HG03342 (cell line): ENCODE results near the gene OGA.

Experiments
- ATAC-seq: cut with Tn5 transposase; IDR thresholded peaks from one replicate; pipeline ENCODE4 v1.9.1; 2021; ENCODE audit warnings: mild to moderate bottlenecking, moderate library complexity; ENCODE audit not compliant: unreplicated experiment

Gene OGA

GRCh38 chr10:101776161-101776817 is 42.0 kb downstream of the OGA start:
- no peak for ATAC-seq

DNA sequence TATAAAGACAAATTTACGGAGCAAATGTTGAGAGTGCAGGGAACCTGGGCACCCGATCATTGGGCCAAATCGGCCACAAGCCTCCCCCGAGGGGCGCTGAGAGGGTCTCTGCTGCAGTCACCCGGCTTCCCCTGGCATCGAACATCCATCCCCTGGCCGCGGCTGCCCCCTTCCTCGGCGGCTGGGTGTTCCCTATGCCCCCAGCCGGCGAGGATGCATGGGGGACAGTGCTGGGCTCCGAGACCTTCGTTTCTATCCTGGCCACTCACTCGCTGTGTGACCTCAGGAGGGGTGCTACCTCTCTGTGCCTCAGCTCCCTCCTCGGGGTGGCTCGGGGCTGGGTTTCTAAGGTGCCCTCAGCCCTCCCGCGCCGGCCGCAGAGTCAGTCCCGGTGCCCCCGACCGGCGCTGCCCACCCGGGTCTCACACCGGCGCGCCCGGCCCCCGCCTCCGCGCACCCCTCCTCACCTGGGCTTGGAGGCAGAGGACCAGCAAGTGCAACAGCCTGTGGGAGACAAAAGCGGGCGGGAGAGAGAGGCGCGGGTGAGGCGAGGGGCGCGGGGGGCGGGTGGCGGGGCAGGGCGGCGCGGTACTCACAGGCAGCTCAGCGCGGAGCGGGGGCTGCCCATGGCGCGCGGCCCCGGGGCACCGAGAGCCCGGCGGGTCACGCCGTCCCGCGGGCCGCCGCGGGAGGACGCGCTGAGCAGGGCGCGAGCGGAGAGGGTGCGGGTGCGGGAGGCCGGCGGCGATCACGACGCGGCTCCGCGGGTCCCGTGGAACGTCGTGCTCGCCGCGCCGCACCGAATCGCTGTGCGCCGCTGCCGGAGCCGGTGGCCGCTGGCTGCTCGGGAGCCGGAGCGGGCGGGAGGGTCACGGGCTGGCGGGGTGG is 42.7 kb downstream of the OGA start, which contains the start of gene FGF8:
TSS of gene FGF8 (minus strand) at position 842 of the 888 bp plus-strand sequence. CDS start at position 628, 214 bp downstream.
- no peak for ATAC-seq

DNA sequence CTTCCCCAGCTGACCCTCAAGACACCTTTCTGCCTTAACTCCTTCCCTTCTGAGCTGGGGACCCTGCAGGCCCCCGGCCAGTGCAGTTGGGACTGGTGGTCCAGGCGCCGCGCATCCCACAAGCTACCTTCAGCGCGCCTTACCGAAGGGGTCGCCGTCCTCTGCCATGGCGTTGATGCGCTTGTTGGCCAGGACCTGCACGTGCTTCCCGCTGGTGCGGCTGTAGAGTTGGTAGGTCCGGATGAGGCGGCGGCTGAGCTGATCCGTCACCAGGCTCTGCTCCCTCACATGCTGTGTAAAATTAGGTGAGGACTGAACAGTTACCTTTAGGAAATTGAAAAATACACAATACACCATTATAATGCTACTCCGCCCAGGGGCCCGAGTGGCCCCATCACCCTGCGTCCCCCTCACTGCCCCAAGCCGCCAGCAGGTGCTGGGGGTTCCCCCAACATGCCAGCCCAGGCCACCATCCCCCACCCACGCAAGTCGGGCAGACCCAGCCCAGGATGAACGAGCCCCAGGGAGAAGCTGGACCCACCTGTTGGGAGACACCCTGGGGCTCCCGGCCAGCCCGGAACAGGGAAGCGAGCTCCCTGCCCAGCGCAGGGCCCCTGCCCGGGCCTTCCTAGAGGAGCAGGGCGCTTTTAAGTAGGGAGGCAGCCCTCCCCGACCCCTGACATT is 43.5 kb downstream of the OGA start:
- ATAC-seq = no peak

DNA sequence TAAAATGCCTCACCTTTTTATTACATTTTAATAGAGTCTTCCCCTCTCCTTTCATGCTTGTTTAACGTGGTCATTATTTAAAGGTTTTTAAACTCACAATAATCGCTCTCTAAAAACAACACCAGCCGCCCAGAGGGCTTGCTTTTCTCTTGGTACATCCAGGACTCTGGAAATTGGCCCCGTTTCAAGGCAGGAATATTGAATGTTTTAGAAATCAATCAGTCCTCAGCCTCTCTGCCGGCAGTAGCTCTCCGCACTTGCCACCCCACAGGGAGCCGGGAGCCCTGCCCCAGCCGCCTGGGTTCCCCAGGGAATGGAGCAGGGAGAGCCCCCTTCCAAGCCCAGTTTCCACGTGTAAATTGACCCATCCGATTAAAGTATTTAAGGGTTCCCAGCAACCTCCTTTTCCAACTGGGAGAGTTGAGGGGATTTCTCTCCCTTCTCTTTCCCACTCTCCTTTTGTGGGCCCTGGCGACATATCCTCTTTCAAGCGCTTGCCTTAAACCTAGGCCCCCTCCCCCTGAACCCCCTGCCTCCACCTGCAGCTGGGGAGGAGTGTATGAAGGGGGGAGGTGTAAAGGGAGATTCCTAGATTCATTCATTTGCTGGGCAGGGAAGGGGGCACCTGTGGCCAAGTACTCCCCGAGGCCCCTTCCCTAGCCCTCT is 44.2 kb downstream of the OGA start:
- ATAC-seq = no peak

- no peak for ATAC-seq
Observed at GRCh38 chr10:101772895-101773761, 45.1 kb downstream of the OGA start.

DNA sequence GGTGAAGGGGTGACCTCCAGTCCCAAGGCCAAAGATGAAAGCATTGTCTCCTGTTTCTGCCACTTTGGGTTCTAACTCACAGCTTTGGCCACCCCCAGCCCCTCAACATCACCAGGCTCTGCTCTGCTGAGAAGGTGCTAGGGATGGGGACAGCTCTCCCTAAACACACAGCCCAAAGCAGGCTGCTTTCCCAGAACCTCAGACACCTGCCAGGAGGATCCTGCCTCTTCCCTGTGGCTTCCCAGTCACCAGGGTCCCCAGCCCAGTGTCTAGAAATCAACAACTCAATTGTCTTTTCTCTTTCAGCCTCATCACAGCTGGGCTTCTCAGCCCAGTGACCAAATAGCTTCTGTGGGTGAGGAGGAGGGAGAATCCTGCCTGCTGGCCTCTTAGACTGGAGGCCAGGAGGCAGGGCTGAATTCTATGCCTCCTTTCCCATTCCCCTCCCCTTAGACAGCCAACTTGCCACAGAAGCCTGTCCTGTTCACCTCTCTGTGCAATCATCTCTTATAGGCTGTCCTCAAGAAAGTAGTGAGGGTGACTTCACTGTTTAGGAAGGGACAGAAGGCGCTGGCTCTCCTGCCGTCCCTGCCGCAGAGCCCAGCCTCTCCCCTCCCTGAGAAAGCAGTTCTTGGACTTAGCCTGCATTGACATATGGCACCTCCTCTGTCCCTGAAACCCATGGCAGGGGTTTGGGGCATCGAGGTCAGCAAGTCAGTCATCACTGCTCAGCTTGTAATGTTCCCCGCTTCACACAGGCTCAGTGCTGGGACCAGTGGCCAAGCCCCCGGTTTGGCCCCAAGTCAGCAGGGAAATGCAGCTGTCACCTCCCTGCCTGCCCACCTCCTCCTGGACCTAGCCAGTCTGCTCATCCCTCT is 46.0 kb downstream of the OGA start:
- no peak for ATAC-seq

GRCh38 chr10:101771380-101771779 is 46.9 kb downstream of the OGA start:
- no peak for ATAC-seq

- ATAC-seq = no peak
Observed at GRCh38 chr10:101770331-101771215, 47.7 kb downstream of the OGA start.

GRCh38 chr10:101769541-101770180 is 48.6 kb downstream of the OGA start:
- no peak for ATAC-seq

- ATAC-seq = no peak
Observed at GRCh38 chr10:101768791-101769170, 49.5 kb downstream of the OGA start.

GRCh38 chr10:101767966-101768790 is 50.1 kb downstream of the OGA start:
- ATAC-seq = no peak

- ATAC-seq = no peak
Observed at GRCh38 chr10:101767600-101767945, 50.7 kb downstream of the OGA start.

GRCh38 chr10:101766753-101767599 is 51.3 kb downstream of the OGA start:
- no peak for ATAC-seq

- no peak for ATAC-seq
Observed at GRCh38 chr10:101766306-101766705, 51.9 kb downstream of the OGA start.

- no peak for ATAC-seq
Observed at GRCh38 chr10:101763141-101763846, 55.0 kb downstream of the OGA start.
